Neural crest cell (in vitro differentiated cells): ENCODE data around the gene POLR1D. TPM values are rescaled to one million over a fixed set of nuclear protein-coding genes. Genes with fewer than 3 reads are reported as not detected.

ENCODE experiments used
- DNase-seq: peaks from one replicate; pipeline ENCODE4 v3.0.0; 2021; ENCODE audit warnings: low read depth, mixed read lengths, low spot score
- H3K27ac Mint-ChIP-seq: one replicate; pipeline ENCODE4 v1.8.0; 2021; ENCODE audit warnings: mild to moderate bottlenecking, mixed read lengths; ENCODE audit not compliant: unreplicated experiment
- H3K27me3 Mint-ChIP-seq: 2 replicates; pipeline ENCODE4 v1.8.0; 2021; ENCODE audit warnings: low read depth, mild to moderate bottlenecking, mixed read lengths
- H3K36me3 Mint-ChIP-seq: 2 replicates; pipeline ENCODE4 v1.8.0; 2021; ENCODE audit warnings: low read depth, mild to moderate bottlenecking, mixed read lengths
- H3K4me1 Mint-ChIP-seq: 2 replicates; pipeline ENCODE4 v1.8.0; 2021; ENCODE audit warnings: mixed read lengths
- H3K4me3 Mint-ChIP-seq: one replicate; pipeline ENCODE4 v1.8.0; 2021; ENCODE audit warnings: mild to moderate bottlenecking, mixed read lengths
- H3K9me3 Mint-ChIP-seq: 2 replicates; pipeline ENCODE4 v1.8.0; 2021; ENCODE audit warnings: mixed read lengths
- CTCF ChIP-seq: fragments of 200-600 bp; sonication (generic); conservative IDR thresholded peaks from 2 replicates; pipeline ENCODE4 v1.5.0; 2021; ENCODE audit warnings: antibody characterized with exemption, mild to moderate bottlenecking
- total RNA-seq: library from RNA; stranded (reverse); gene quantifications from 2 replicates; pipeline ENCODE4 v1.2.1, GENCODE V29; 2021

POLR1D gene
- total RNA-seq, 1 donor from 2014 or later: 92.6 TPM

- H3K27ac Mint-ChIP-seq: no peak overlapping the region
- DNase-seq: no peak
- peaks cover 12% of the 10 kb centered on the region for H3K36me3 Mint-ChIP-seq
- H3K9me3 Mint-ChIP-seq: peaks cover 3% of the 10 kb centered on the region
- H3K27me3 Mint-ChIP-seq: peaks cover 16% of the 10 kb centered on the region
- H3K4me1 Mint-ChIP-seq: peaks cover 30% of the 10 kb centered on the region
- no peak for TF ChIP-seq CTCF
- H3K4me3 Mint-ChIP-seq: peak overlapping the region; percentile 96
Observed at GRCh38 chr13:27617881-27618321, 3.8 kb upstream of the POLR1D start.

- no peak for TF ChIP-seq CTCF
- peaks cover 13% of the 10 kb centered on the region for H3K36me3 Mint-ChIP-seq
- DNase-seq: no peak
- peaks cover 40% of the 10 kb centered on the region for H3K4me1 Mint-ChIP-seq
- H3K27me3 Mint-ChIP-seq: peaks cover 16% of the 10 kb centered on the region
- no peak overlapping the region for H3K27ac Mint-ChIP-seq
- peaks cover 3% of the 10 kb centered on the region for H3K9me3 Mint-ChIP-seq
- H3K4me3 Mint-ChIP-seq: peak overlapping the region; percentile 96
Observed at GRCh38 chr13:27619093-27619727, 2.5 kb upstream of the POLR1D start.

GRCh38 chr13:27619728-27620376 lies 1.8 kb upstream of the POLR1D start:
- TF ChIP-seq CTCF: peak; percentile 54
- Mint-ChIP-seq H3K36me3 (peaks cover 10% of the 10 kb centered on the region), H3K9me3 (no peaks in the 10 kb centered on the region), H3K27ac (peak overlapping the region; percentile 32), H3K27me3 (peaks cover 16% of the 10 kb centered on the region), H3K4me1 (peaks cover 41% of the 10 kb centered on the region), H3K4me3 (peak overlapping the region; percentile 96)
- DNase-seq: peak; percentile 23

- Mint-ChIP-seq H3K4me1 (peaks cover 46% of the 10 kb centered on the region), H3K4me3 (peak within 1 kb of the TSS; percentile 96), H3K9me3 (no peaks in the 10 kb centered on the region), H3K36me3 (peaks cover 13% of the 10 kb centered on the region), H3K27ac (peak within 1 kb of the TSS; percentile 32), H3K27me3 (peaks cover 16% of the 10 kb centered on the region)
- TF ChIP-seq CTCF: no peak
- peak; percentile 96 for DNase-seq
Observed at GRCh38 chr13:27620377-27621115, 1.1 kb upstream of the POLR1D start, which contains the start of gene LNX2. Gene LNX2, minus strand, starts transcription at chr13:27620529. Its CDS starts 38,826 bp downstream, at chr13:27581703.

- Mint-ChIP-seq H3K9me3 (no peaks in the 10 kb centered on the region), H3K36me3 (peaks cover 13% of the 10 kb centered on the region), H3K4me1 (peaks cover 50% of the 10 kb centered on the region), H3K27me3 (peaks cover 16% of the 10 kb centered on the region), H3K27ac (no peak overlapping the region), H3K4me3 (peak overlapping the region; percentile 96)
- no peak for DNase-seq
- no peak for TF ChIP-seq CTCF
Observed at GRCh38 chr13:27621116-27621365, 651 bp upstream of the POLR1D start.
